ENCODE results near the gene SOX15.
A peak's percentile ranks its signal among the peaks of the same experiment; 100 is the strongest.

SOX15 gene

GRCh38 chr17:7618608-7619007, 28.7 kb upstream of the SOX15 start:
- DNase-seq (ENCODE audit: low read depth), result no peak
- no peak overlapping the region for H3K4me3 ChIP-seq (ENCODE audit: low read depth, low read length)
- no peak for TF ChIP-seq CTCF (IDR thresholded peaks at IDR 0.05; ENCODE audit: control insufficient read depth, extremely low read depth, insufficient read depth)

GRCh38 chr17:7615265-7615747, 25.4 kb upstream of the SOX15 start:
- H3K4me3 ChIP-seq (ENCODE audit: low read depth, low read length), result peak overlapping the region; percentile 37
- no peak for DNase-seq (ENCODE audit: low read depth)
- TF ChIP-seq CTCF (IDR thresholded peaks at IDR 0.05; ENCODE audit: control insufficient read depth, extremely low read depth, insufficient read depth), result no peak

- peak within 1 kb of the TSS; percentile 90 for H3K4me3 ChIP-seq (ENCODE audit: low read depth, low read length)
- peak; percentile 99 for DNase-seq (ENCODE audit: low read depth)
- TF ChIP-seq CTCF (IDR thresholded peaks at IDR 0.05; ENCODE audit: control insufficient read depth, extremely low read depth, insufficient read depth), result peak; percentile 64
These were observed 24.8 kb upstream of the SOX15 start, which contains the start of gene FXR2 for GRCh38 chr17:7614425-7615264. Gene FXR2, minus strand, starts transcription at chr17:7614897. Its CDS starts 365 bp downstream, at chr17:7614532.

GRCh38 chr17:7613769-7614424, 24.0 kb upstream of the SOX15 start:
- no peak for DNase-seq (ENCODE audit: low read depth)

GRCh38 chr17:7612294-7612640, 22.4 kb upstream of the SOX15 start:
- H3K4me3 ChIP-seq (ENCODE audit: low read depth, low read length), result peak overlapping the region; percentile 38
- DNase-seq (ENCODE audit: low read depth), result no peak
- TF ChIP-seq CTCF (IDR thresholded peaks at IDR 0.05; ENCODE audit: control insufficient read depth, extremely low read depth, insufficient read depth), result no peak

More at GRCh38 chr17:7613769-7614424, 24.0 kb upstream of the SOX15 start:
- 0 out of 2 replicates have a peak, but pooled peaks have one; percentile 21 for TF ChIP-seq CTCF (IDR thresholded peaks at IDR 0.05; ENCODE audit: control insufficient read depth, extremely low read depth, insufficient read depth)
- H3K4me3 ChIP-seq (ENCODE audit: low read depth, low read length), result peak overlapping the region; percentile 90

- H3K4me3 ChIP-seq (ENCODE audit: low read depth, low read length), result peak overlapping the region; percentile 38
- TF ChIP-seq CTCF (IDR thresholded peaks at IDR 0.05; ENCODE audit: control insufficient read depth, extremely low read depth, insufficient read depth), result no peak
- DNase-seq (ENCODE audit: low read depth), result no peak
These were observed 21.9 kb upstream of the SOX15 start for GRCh38 chr17:7611635-7612293.

Data from LNCaP clone FGC (cell line).